Measurements from ENCODE around the gene FTCD. TPM values are rescaled to one million over a fixed set of nuclear protein-coding genes. Genes with fewer than 3 reads are reported as not detected.

The FTCD gene
- total RNA-seq, 1 donor from 2014 or later, result not detected

- TF ChIP-seq CTCF (conservative IDR thresholded peaks at IDR 0.05; ENCODE audit: low read depth, low read length), result no peak
- H3K4me3 ChIP-seq (ENCODE audit: low read depth, low read length), result no peak overlapping the region
- DNase-seq (ENCODE audit: low read depth), result no peak
Measured at GRCh38 chr21:46190491-46191131, 35.2 kb upstream of the FTCD start.

- TF ChIP-seq CTCF (conservative IDR thresholded peaks at IDR 0.05; ENCODE audit: low read depth, low read length), result no peak
- DNase-seq (ENCODE audit: low read depth), result no peak
- no peak overlapping the region for H3K4me3 ChIP-seq (ENCODE audit: low read depth, low read length)
Measured at GRCh38 chr21:46189959-46190490, 34.6 kb upstream of the FTCD start.

DNA sequence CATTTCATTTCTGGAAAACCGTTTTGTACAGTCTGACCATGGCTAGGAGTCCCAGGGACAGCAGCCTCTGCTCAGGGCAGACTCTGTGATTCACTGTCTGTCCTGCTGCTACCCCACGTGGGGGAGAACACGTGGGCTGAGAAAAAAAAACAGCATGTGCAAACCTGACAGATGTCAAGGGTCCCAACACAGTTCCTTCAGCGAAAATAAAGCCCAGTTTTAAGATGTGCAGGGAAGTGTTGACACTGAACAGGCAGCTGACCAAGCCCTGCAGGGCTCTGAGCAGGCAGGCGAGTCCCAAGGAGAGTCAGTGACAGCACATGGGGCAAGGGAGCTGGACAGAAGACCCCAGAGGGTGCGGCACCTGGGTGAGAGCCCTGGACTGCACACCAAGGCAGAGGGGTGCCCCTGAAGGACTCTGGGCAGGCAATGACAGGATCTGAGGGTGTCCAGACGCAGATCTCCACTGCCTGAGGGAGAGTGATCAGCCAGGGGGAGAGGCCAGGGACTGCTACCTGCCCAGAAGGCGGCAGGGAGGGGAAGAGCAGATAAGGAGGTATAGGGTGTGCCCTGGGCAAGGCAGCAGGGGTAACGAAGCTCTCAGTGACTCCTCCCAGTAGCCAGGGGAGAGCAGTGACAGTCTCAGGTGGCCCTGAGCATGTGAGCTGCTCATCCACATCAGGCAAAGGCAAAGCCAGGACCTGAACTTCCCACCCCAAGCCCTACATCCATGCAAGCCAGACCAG lies 34.0 kb upstream of the FTCD start:
- no peak for DNase-seq (ENCODE audit: low read depth)
- no peak overlapping the region for H3K4me3 ChIP-seq (ENCODE audit: low read depth, low read length)
- TF ChIP-seq CTCF (conservative IDR thresholded peaks at IDR 0.05; ENCODE audit: low read depth, low read length), result no peak

- TF ChIP-seq CTCF (conservative IDR thresholded peaks at IDR 0.05; ENCODE audit: low read depth, low read length), result no peak
- DNase-seq (ENCODE audit: low read depth), result peak; percentile 10
- no peak overlapping the region for H3K4me3 ChIP-seq (ENCODE audit: low read depth, low read length)
Measured at GRCh38 chr21:46188226-46189212, 33.1 kb upstream of the FTCD start.

DNA sequence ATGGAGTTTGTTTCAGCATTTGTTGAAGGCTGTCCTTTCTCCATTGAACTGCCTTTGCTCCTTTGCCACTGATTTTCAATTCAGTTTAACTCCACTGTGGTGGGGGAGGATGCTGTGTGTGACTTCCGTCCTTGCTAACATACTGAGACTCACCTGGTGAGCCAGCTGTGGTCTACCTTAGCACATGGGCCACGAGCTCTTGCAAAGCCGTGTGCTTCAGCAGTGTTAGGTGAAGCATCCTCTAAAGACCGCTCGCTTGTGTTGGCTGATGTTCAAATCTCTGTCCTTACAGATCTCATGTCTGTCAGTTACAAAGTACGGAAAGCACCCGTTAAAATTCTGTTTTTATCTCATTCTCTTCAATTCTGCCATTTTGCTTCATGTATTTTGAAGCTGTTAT lies 32.4 kb upstream of the FTCD start:
- no peak for TF ChIP-seq CTCF (conservative IDR thresholded peaks at IDR 0.05; ENCODE audit: low read depth, low read length)
- no peak overlapping the region for H3K4me3 ChIP-seq (ENCODE audit: low read depth, low read length)
- DNase-seq (ENCODE audit: low read depth), result no peak

- no peak overlapping the region for H3K4me3 ChIP-seq (ENCODE audit: low read depth, low read length)
- no peak for TF ChIP-seq CTCF (conservative IDR thresholded peaks at IDR 0.05; ENCODE audit: low read depth, low read length)
- no peak for DNase-seq (ENCODE audit: low read depth)
Measured at GRCh38 chr21:46187261-46187660, 31.9 kb upstream of the FTCD start.
